ENCODE measurements around the gene PHKG1.
"Not testable (repeated sequence)": the region's sequence is repeated elsewhere in the genome, so short reads cannot be mapped to it uniquely, and the experiment has no call there.

The PHKG1 gene

GRCh38 chr7:56079450-56080185 lies 13.1 kb downstream of the PHKG1 start:
- no peak for DNase-seq (ENCODE audit: low read depth)
- no peak overlapping the region for H3K4me3 ChIP-seq (ENCODE audit: control insufficient read depth, low read depth, low read length)
- peak; percentile 72 for TF ChIP-seq CTCF (IDR thresholded peaks at IDR 0.05; ENCODE audit: control insufficient read depth, insufficient read depth, low read depth, low read length, missing control alignments)

- DNase-seq (ENCODE audit: low read depth) = no peak
- TF ChIP-seq CTCF (IDR thresholded peaks at IDR 0.05; ENCODE audit: control insufficient read depth, insufficient read depth, low read depth, low read length, missing control alignments) = no peak
- no peak overlapping the region for H3K4me3 ChIP-seq (ENCODE audit: control insufficient read depth, low read depth, low read length)
Measured at GRCh38 chr7:56078196-56078595, 14.6 kb downstream of the PHKG1 start.

- no peak for TF ChIP-seq CTCF (IDR thresholded peaks at IDR 0.05; ENCODE audit: control insufficient read depth, insufficient read depth, low read depth, low read length, missing control alignments)
- no peak overlapping the region for H3K4me3 ChIP-seq (ENCODE audit: control insufficient read depth, low read depth, low read length)
- no peak for DNase-seq (ENCODE audit: low read depth)
Measured at GRCh38 chr7:56077681-56078080, 15.1 kb downstream of the PHKG1 start.

- TF ChIP-seq CTCF (IDR thresholded peaks at IDR 0.05; ENCODE audit: control insufficient read depth, insufficient read depth, low read depth, low read length, missing control alignments) = peak; percentile 93
- H3K4me3 ChIP-seq (ENCODE audit: control insufficient read depth, low read depth, low read length) = no peak overlapping the region
- DNase-seq (ENCODE audit: low read depth) = peak; percentile 40
Measured at GRCh38 chr7:56074371-56074791, 18.4 kb downstream of the PHKG1 start.

GRCh38 chr7:56066376-56066775 lies 26.4 kb downstream of the PHKG1 start:
- not testable (repeated sequence) for DNase-seq (ENCODE audit: low read depth); H3K4me3 ChIP-seq (ENCODE audit: control insufficient read depth, low read depth, low read length)

- peak within 1 kb of the TSS; percentile 84 for H3K4me3 ChIP-seq (ENCODE audit: control insufficient read depth, low read depth, low read length)
- peak; percentile 49 for DNase-seq (ENCODE audit: low read depth)
- peak; percentile 23 for TF ChIP-seq CTCF (IDR thresholded peaks at IDR 0.05; ENCODE audit: control insufficient read depth, insufficient read depth, low read depth, low read length, missing control alignments)
Measured at GRCh38 chr7:56063882-56064625, 28.7 kb downstream of the PHKG1 start, which contains the start of gene SUMF2. TSS of gene SUMF2 (plus strand) at chr7:56064286. CDS start at chr7:56064312, 26 bp downstream.

- no peak for DNase-seq (ENCODE audit: low read depth)
- no peak overlapping the region for H3K4me3 ChIP-seq (ENCODE audit: control insufficient read depth, low read depth, low read length)
- no peak for TF ChIP-seq CTCF (IDR thresholded peaks at IDR 0.05; ENCODE audit: control insufficient read depth, insufficient read depth, low read depth, low read length, missing control alignments)
Measured at GRCh38 chr7:56063500-56063881, 29.3 kb downstream of the PHKG1 start.

All from AG09309 (cell line).